Peyer's patch (tissue), 4 donors: ENCODE measurements around the gene ABCD3.

Experiments
- POLR2A ChIP-seq, 2 donors: fragments of 450-650 bp; IDR thresholded peaks; one replicate each; pipeline ENCODE4 v1.5.1; 2017; ENCODE audit warnings: antibody characterized with exemption in 2 of 2, mild to moderate bottlenecking in 2 of 2, moderate library complexity in 2 of 2
- TF ChIP-seq, protein P1 (sequence below), 6 experiments: fragments of 450-650 bp in 4 of 6; fragments of 200-600 bp in 2 of 6; sonication (generic) in 1 of 6; IDR thresholded peaks; one replicate each; pipeline ENCODE4 v1.5.1; 2017 to 2019; ENCODE audit warnings: antibody characterized with exemption in 6 of 6, mild to moderate bottlenecking in 3 of 6, moderate library complexity in 1 of 6

DNA sequence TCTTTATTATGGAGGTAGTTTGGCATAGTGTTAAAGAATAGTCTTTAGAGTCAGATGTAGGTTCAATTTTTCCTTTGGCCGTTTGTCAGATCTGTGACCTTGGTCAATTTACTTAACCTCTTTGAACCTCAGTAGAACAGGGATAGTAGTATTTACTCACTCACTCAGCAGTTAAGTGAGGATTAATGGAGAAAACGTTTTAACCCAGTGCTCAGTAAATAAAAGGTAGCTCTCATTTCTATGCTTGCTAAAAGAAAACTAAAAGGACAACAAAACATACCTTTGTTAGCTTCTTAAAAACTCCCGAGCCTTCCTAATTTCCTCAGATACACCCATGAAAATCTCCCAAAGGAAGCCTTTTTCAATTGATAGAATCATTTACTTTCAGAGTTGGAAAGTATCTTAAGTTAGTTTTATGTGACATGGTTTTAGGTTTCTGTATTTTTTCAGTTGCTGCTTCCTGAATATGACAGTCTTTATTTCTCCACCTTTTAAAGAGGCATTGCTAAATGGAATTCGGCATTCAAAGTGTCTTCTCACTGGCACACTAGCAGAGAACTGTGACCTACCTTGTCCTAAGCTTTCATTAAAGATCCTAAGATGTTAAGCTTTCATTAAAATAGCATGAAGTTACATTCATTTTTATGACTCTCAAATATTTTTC is 7.8 kb downstream of the ABCD3 start:
- TF ChIP-seq, protein P1, sequence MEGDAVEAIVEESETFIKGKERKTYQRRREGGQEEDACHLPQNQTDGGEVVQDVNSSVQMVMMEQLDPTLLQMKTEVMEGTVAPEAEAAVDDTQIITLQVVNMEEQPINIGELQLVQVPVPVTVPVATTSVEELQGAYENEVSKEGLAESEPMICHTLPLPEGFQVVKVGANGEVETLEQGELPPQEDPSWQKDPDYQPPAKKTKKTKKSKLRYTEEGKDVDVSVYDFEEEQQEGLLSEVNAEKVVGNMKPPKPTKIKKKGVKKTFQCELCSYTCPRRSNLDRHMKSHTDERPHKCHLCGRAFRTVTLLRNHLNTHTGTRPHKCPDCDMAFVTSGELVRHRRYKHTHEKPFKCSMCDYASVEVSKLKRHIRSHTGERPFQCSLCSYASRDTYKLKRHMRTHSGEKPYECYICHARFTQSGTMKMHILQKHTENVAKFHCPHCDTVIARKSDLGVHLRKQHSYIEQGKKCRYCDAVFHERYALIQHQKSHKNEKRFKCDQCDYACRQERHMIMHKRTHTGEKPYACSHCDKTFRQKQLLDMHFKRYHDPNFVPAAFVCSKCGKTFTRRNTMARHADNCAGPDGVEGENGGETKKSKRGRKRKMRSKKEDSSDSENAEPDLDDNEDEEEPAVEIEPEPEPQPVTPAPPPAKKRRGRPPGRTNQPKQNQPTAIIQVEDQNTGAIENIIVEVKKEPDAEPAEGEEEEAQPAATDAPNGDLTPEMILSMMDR (IDR thresholded peaks at IDR 0.05), result no peak
- TF ChIP-seq POLR2A (IDR thresholded peaks at IDR 0.05), result no peak
